ENCODE measurements around the gene FAM227A. TPM values are rescaled to one million over a fixed set of nuclear protein-coding genes. Genes with fewer than 3 reads are reported as not detected.

The FAM227A gene
- total and polyA plus RNA-seq, 2 of the 4 experiments (the other 2 are of a cell fraction): 1.3 to 1.4 TPM

- H4K91ac ChIP-seq (ENCODE audit: insufficient read depth, low read depth, low read length): no peak overlapping the region
- H2BK120ac ChIP-seq (ENCODE audit: low read depth, low read length): no peak overlapping the region
- no peaks in the 10 kb centered on the region for H3K9me3 ChIP-seq (ENCODE audit: control insufficient read depth, insufficient read depth, low read length)
- dilution Hi-C loops (cut with HindIII; ENCODE audit: low sequenced_read_pairs, unreplicated experiment): no loop called here
- DNase-seq (no peak), ATAC-seq (ENCODE audit: low read depth) (no peak)
- no peak overlapping the region for H3K23ac ChIP-seq (ENCODE audit: low read depth, low read length)
- H3K4me2 ChIP-seq (ENCODE audit: low read depth, low read length): no peak overlapping the region
- H2BK20ac ChIP-seq (ENCODE audit: low read depth, low read length): no peak overlapping the region
- H2AFZ ChIP-seq (replicated peaks; ENCODE audit: low read length, poor library complexity): no peak overlapping the region
- no TSS peak for BruUV-seq (replicated peaks)
- 100% methylated on average over 2 of the region's 6 CpGs; no CpG with 5 or more reads in 1 of the 2 experiments for WGBS, 2 experiments (ENCODE audit: extremely low coverage in 2 of 2, insufficient read length in 1 of 2)
- no peak overlapping the region for H3K56ac ChIP-seq (ENCODE audit: extremely low read depth, insufficient read depth, low read length)
- H3K36me3 ChIP-seq (ENCODE audit: control insufficient read depth, insufficient read depth, low read length): no peaks in the 10 kb centered on the region
- no peak overlapping the region for H4K5ac ChIP-seq (ENCODE audit: low read depth, low read length)
- H3K18ac ChIP-seq (ENCODE audit: low read depth, low read length): no peak overlapping the region
- in situ Hi-C loops (cut with MboI; ENCODE audit: low sequenced_read_pairs): no loop called here
- H4K8ac ChIP-seq (ENCODE audit: low read depth in 2 of 2, low read length in 2 of 2): no peak overlapping the region
- no peaks in the 10 kb centered on the region for H4K20me1 ChIP-seq (ENCODE audit: insufficient read depth, low read length)
- H3K4ac ChIP-seq (ENCODE audit: low read depth, low read length): no peak overlapping the region
- POLR2A ChIA-PET (ENCODE audit: unreplicated experiment): no interaction called here
- no peaks in the 10 kb centered on the region for H3K4me1 ChIP-seq (ENCODE audit: control insufficient read depth, insufficient read depth, low read length)
- H3K9ac ChIP-seq (ENCODE audit: low read depth, low read length): no peak overlapping the region
- no peaks in the 10 kb centered on the region for H3K27me3 ChIP-seq (ENCODE audit: control insufficient read depth, insufficient read depth, low read length)
- H2AK5ac ChIP-seq (ENCODE audit: low read depth, low read length): no peak overlapping the region
- no peak overlapping the region for H3K4me3 ChIP-seq (ENCODE audit: insufficient read depth, low read depth, low read length)
- intact Hi-C loops (cut with micrococcal nuclease): no loop called here
- H2BK15ac ChIP-seq (ENCODE audit: low read depth, low read length): no peak overlapping the region
- TF ChIP-seq USF2 (IDR thresholded peaks at IDR 0.05; ENCODE audit: low read depth, low read length) (no peak), POLR2A (IDR thresholded peaks at IDR 0.05; ENCODE audit: low read depth, low read length) (no peak), SMC3 (IDR thresholded peaks at IDR 0.05; ENCODE audit: low read depth, low read length) (no peak), MAFK (IDR thresholded peaks at IDR 0.05; ENCODE audit: low read depth, low read length) (no peak), FOS (IDR thresholded peaks at IDR 0.05; ENCODE audit: low read depth, low read length) (no peak), ELK1 (IDR thresholded peaks at IDR 0.05; ENCODE audit: borderline replicate concordance, low read depth, low read length) (no peak), RAD21 (IDR thresholded peaks at IDR 0.05; ENCODE audit: low read length) (no peak), CTCF (conservative IDR thresholded peaks at IDR 0.05; ENCODE audit: low read depth, low read length) (no peak), NFE2L2 (IDR thresholded peaks at IDR 0.05; ENCODE audit: low read depth, low read length) (no peak), CHD1 (IDR thresholded peaks at IDR 0.05; ENCODE audit: low read depth, low read length) (no peak)
- no peaks in the 10 kb centered on the region; the same call in 1 of the 2 replicates for H3K9me1 ChIP-seq (ENCODE audit: insufficient read depth, low read length)
- no peak overlapping the region for H3K27ac ChIP-seq (ENCODE audit: insufficient read depth, low read length)
- H2BK5ac ChIP-seq (ENCODE audit: low read depth, low read length, poor library complexity, severe bottlenecking): no peak overlapping the region
- no peak overlapping the region for H3K14ac ChIP-seq (replicated peaks; ENCODE audit: low read depth, low read length)
- H3K79me1 ChIP-seq (ENCODE audit: low read depth in 1 of 2, low read length in 2 of 2): no peaks in the 10 kb centered on the region
- H2AK9ac ChIP-seq (replicated peaks; ENCODE audit: low read depth, low read length, poor library complexity): no peak overlapping the region
- CTCF ChIA-PET: no interaction called here
Observed at GRCh38 chr22:38645430-38645829, 10.8 kb downstream of the FAM227A start.

All from IMR-90 (cell line).